HCT116 (cell line): ENCODE measurements around the gene ARHGAP19. TPM values are rescaled to one million over a fixed set of nuclear protein-coding genes. Genes with fewer than 3 reads are reported as not detected.

Source experiments
- ATAC-seq: fragments of 200-7000 bp; cut with Tn5 transposase; 2 replicates; pipeline ENCODE4 v1.9.1; 2020; ENCODE audit warnings: mild to moderate bottlenecking, moderate library complexity
- BruUV-seq: library from RNA; stranded (reverse); fragments of 400-500 nt; replicated peaks from 2 replicates; lab custom pipeline; 2021; lab: Mats Ljungman, UMichigan
- CTCF ChIA-PET: fragments of 300-600 bp; sonication (Branson Sonifier 250); formaldehyde crosslinking; loops from one replicate; lab custom pipeline; 2021; ENCODE audit warnings: antibody characterized with exemption; lab: Charles Lee
- POLR2A ChIA-PET: fragments of 300-600, 350-600 bp; sonication (Branson Sonifier 250); formaldehyde crosslinking; loops from one replicate; lab custom pipeline; 2021; ENCODE audit warnings: antibody characterized with exemption; lab: Charles Lee
- RAD21 ChIA-PET, 2 experiments: fragments of 300-600 bp; sonication (Branson Sonifier 250); formaldehyde crosslinking; loops; one replicate each; lab custom pipeline; 2023; ENCODE audit warnings: low total read pairs in 2 of 2; ENCODE audit not compliant: uncharacterized antibody in 2 of 2, unreplicated experiment in 2 of 2, low non-redundant PET in 1 of 2; lab: Charles Lee
- DNase-seq: peaks from one replicate; pipeline ENCODE4 v3.0.0-alpha.2; 2010; ENCODE audit warnings: low read depth, low spot score
- H2AFZ ChIP-seq: fragments of 200-600 bp; shearing (Covaris generic), sonication (generic); 2 replicates; pipeline ENCODE4 v1.6.1; 2017; ENCODE audit warnings: low read depth, mixed run types, mixed read lengths, antibody characterized with exemption, low read length; ENCODE audit not compliant: poor library complexity, severe bottlenecking
- H3K27ac ChIP-seq: 2 replicates; pipeline ENCODE4 v1.5.1; 2012; ENCODE audit warnings: low read depth, low read length
- H3K27me3 ChIP-seq: fragments of 200-600 bp; sonication (generic); 2 replicates; pipeline ENCODE4 v1.6.1; 2016; ENCODE audit warnings: mixed run types, low read length, mixed read lengths; ENCODE audit not compliant: insufficient read depth
- H3K36me3 ChIP-seq, 2 experiments: fragments of 200-500 bp in 1 of 2; fragments of 200-600 bp in 1 of 2; sonication (Bioruptor generic) in 1 of 2; sonication (generic) in 1 of 2; 2 replicates each; pipeline versions ENCODE4 v1.5.1 to v1.6.1; 2014 to 2016; ENCODE audit warnings: low read length in 2 of 2, inconsistent platforms in 1 of 2, mixed read lengths in 1 of 2, mixed run types in 1 of 2; ENCODE audit not compliant: insufficient read depth in 2 of 2, control insufficient read depth in 1 of 2
- H3K4me1 ChIP-seq, 2 experiments: fragments of 200-600 bp in 1 of 2; sonication (generic) in 1 of 2; 2 replicates each; pipeline versions ENCODE4 v1.5.1 to v1.6.1; 2012 to 2017; ENCODE audit warnings: low read length in 2 of 2, inconsistent platforms in 1 of 2, mild to moderate bottlenecking in 1 of 2, mixed read lengths in 1 of 2, mixed run types in 1 of 2, moderate library complexity in 1 of 2; ENCODE audit not compliant: insufficient read depth in 2 of 2, control insufficient read depth in 1 of 2
- H3K4me2 ChIP-seq: fragments of 200-600 bp; sonication (generic); 2 replicates; pipeline ENCODE4 v1.6.1; 2017; ENCODE audit warnings: mixed run types, low read length, mixed read lengths
- H3K4me3 ChIP-seq, 2 experiments: fragments of 200-600 bp in 1 of 2; sonication (generic) in 1 of 2; replicated peaks in 1 of 2; 2 replicates each; pipeline ENCODE4 v1.5.1; 2011 to 2016; ENCODE audit warnings: low read length in 2 of 2, control low read depth in 1 of 2, low read depth in 1 of 2, mild to moderate bottlenecking in 1 of 2, mixed read lengths in 1 of 2, mixed run types in 1 of 2
- H3K79me2 ChIP-seq: fragments of 200-600 bp; sonication (generic); 2 replicates; pipeline ENCODE4 v1.6.1; 2017; ENCODE audit warnings: mild to moderate bottlenecking, mixed run types, low read length, moderate library complexity, mixed read lengths; ENCODE audit not compliant: insufficient read depth
- H3K9ac ChIP-seq: fragments of 200-600 bp; sonication (generic); 2 replicates; pipeline ENCODE4 v1.6.1; 2016; ENCODE audit warnings: low read length, mixed read lengths
- H3K9me2 ChIP-seq: fragments of 200-600 bp; sonication (generic), shearing (Covaris generic); 2 replicates; pipeline ENCODE4 v1.6.1; 2017; ENCODE audit warnings: mixed run types, mild to moderate bottlenecking, moderate library complexity; ENCODE audit not compliant: insufficient read depth
- H3K9me3 ChIP-seq, 2 experiments: fragments of 200-500 bp in 1 of 2; fragments of 200-600 bp in 1 of 2; sonication (Bioruptor generic) in 1 of 2; sonication (generic) in 1 of 2; 2 replicates each; pipeline ENCODE4 v1.6.1; 2014 to 2017; ENCODE audit warnings: low read length in 2 of 2, mixed read lengths in 2 of 2, inconsistent platforms in 1 of 2, low read depth in 1 of 2, mild to moderate bottlenecking in 1 of 2, mixed run types in 1 of 2, moderate library complexity in 1 of 2; ENCODE audit not compliant: control insufficient read depth in 1 of 2, insufficient read depth in 1 of 2
- H4K20me1 ChIP-seq: fragments of 200-600 bp; sonication (generic), shearing (Covaris generic); 2 replicates; pipeline ENCODE4 v1.6.1; 2017; ENCODE audit warnings: mixed run types, mild to moderate bottlenecking, moderate library complexity; ENCODE audit not compliant: insufficient read depth
- RAD21 ChIP-seq: IDR thresholded peaks from 2 replicates; pipeline ENCODE4 v1.6.1; 2012; ENCODE audit warnings: low read depth, mild to moderate bottlenecking
- SIN3A ChIP-seq: IDR thresholded peaks from 2 replicates; pipeline ENCODE4 v1.6.1; 2012; ENCODE audit warnings: low read depth
- intact Hi-C: fragments of 100-400 bp; cut with micrococcal nuclease; formaldehyde crosslinking; loops from 2 replicates; pipeline ENCODE4 v1.10.0; 2022
- total RNA-seq: library from RNA; stranded (reverse); gene quantifications from one replicate; pipeline ENCODE4 v1.2.1, GENCODE V29; 2021; ENCODE audit not compliant: unreplicated experiment
- TF ChIP-seq, protein P1 (sequence below), 3 experiments: fragments of 200-600 bp in 1 of 3; sonication (generic) in 1 of 3; IDR thresholded peaks in 2 of 3; conservative IDR thresholded peaks in 1 of 3; 2 replicates each; pipeline ENCODE4 v1.5.1; 2012 to 2017; ENCODE audit warnings: low read depth in 2 of 3, low read length in 2 of 3, antibody characterized with exemption in 1 of 3, borderline replicate concordance in 1 of 3, control low read depth in 1 of 3, mild to moderate bottlenecking in 1 of 3, mixed read lengths in 1 of 3, mixed run types in 1 of 3, moderate library complexity in 1 of 3; ENCODE audit not compliant: insufficient read depth in 1 of 3
- TF ChIP-seq, protein P2 (sequence below): IDR thresholded peaks from 2 replicates; pipeline ENCODE4 v1.6.1; 2012

ARHGAP19 gene
- total RNA-seq, 1 experiment from 2014 or later = 36.8 TPM

DNA sequence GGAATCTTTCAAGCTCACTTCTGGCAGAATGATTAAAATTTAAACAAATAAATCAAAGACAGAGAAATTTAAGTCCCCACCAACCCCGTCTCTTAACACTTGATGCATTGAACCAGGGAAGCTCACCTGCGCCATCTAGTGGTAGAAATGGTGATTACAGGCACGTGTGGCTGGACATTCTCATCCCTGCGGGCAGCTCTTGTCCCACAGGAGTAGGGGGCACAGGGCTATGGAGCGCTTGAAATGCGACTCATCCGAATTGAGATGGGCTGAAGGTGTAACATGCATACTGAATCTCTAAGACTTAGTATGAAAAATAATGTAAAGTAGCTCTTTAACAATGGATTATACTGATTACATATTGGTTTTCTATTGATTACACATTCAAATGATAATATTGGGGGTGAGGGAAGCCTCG lies 81.9 kb downstream of the ARHGAP19 start:
- intact Hi-C loops = loop anchor here (1.0 to 2.0 kb wide), 4 partner anchors 72 to 173 kb away; no protein-coding TSS in a partner anchor
- Histone ChIP-seq H4K20me1 (no peaks in the 10 kb centered on the region), H3K4me1 (no peaks in the 10 kb centered on the region), H3K4me3 (no peak overlapping the region), H3K27ac (no peak overlapping the region), H2AFZ (no peak overlapping the region), H3K36me3 (no peaks in the 10 kb centered on the region), H3K4me2 (no peak overlapping the region), H3K79me2 (no peaks in the 10 kb centered on the region), H3K9me2 (no peaks in the 10 kb centered on the region), H3K9me3 (no peaks in the 10 kb centered on the region), H3K9ac (no peak overlapping the region), H3K27me3 (0 out of 2 replicates have a peak, but pooled peaks cover 5% of the 10 kb centered on the region)
- RAD21 ChIA-PET = interaction anchor here (0.7 to 1.6 kb wide), 4 partner anchors 73 to 138 kb away, joined by 3 to 17 read pairs (median 8); no protein-coding TSS in a partner anchor
- POLR2A ChIA-PET = interaction anchor here (1.1 kb wide), 1 partner anchor 138 kb away, joined by 3 read pairs; no protein-coding TSS in a partner anchor
- TF ChIP-seq SIN3A (no peak), RAD21 (peak; percentile 82)
- TF ChIP-seq, protein P1, sequence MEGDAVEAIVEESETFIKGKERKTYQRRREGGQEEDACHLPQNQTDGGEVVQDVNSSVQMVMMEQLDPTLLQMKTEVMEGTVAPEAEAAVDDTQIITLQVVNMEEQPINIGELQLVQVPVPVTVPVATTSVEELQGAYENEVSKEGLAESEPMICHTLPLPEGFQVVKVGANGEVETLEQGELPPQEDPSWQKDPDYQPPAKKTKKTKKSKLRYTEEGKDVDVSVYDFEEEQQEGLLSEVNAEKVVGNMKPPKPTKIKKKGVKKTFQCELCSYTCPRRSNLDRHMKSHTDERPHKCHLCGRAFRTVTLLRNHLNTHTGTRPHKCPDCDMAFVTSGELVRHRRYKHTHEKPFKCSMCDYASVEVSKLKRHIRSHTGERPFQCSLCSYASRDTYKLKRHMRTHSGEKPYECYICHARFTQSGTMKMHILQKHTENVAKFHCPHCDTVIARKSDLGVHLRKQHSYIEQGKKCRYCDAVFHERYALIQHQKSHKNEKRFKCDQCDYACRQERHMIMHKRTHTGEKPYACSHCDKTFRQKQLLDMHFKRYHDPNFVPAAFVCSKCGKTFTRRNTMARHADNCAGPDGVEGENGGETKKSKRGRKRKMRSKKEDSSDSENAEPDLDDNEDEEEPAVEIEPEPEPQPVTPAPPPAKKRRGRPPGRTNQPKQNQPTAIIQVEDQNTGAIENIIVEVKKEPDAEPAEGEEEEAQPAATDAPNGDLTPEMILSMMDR (IDR thresholded peaks at IDR 0.05 in 2 of 3, conservative IDR thresholded peaks at IDR 0.05 in 1 of 3; ENCODE audit: borderline replicate concordance in 1 of 3, insufficient read depth in 1 of 3, low read depth in 2 of 3, low read length in 2 of 3) = peak; percentile 87 to 98 (median 93)
- TF ChIP-seq, protein P2, sequence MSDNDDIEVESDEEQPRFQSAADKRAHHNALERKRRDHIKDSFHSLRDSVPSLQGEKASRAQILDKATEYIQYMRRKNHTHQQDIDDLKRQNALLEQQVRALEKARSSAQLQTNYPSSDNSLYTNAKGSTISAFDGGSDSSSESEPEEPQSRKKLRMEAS = 0 out of 2 replicates have a peak, but pooled peaks have one; percentile 17
- CTCF ChIA-PET = interaction anchor here (0.8 to 4.4 kb wide), 20 partner anchors 8 to 570 kb away, joined by 3 to 85 read pairs (median 4); no protein-coding TSS in a partner anchor
- ATAC-seq = peak; percentile 91
- DNase-seq = peak; percentile 54
- no TSS peak for BruUV-seq
